GM21381 (cell line): ENCODE data around the gene PACC1.

Experiments used
- ATAC-seq: cut with Tn5 transposase; IDR thresholded peaks from one replicate; pipeline ENCODE4 v1.9.1; 2021; ENCODE audit warnings: mild to moderate bottlenecking, moderate library complexity; ENCODE audit not compliant: unreplicated experiment

PACC1 gene

DNA sequence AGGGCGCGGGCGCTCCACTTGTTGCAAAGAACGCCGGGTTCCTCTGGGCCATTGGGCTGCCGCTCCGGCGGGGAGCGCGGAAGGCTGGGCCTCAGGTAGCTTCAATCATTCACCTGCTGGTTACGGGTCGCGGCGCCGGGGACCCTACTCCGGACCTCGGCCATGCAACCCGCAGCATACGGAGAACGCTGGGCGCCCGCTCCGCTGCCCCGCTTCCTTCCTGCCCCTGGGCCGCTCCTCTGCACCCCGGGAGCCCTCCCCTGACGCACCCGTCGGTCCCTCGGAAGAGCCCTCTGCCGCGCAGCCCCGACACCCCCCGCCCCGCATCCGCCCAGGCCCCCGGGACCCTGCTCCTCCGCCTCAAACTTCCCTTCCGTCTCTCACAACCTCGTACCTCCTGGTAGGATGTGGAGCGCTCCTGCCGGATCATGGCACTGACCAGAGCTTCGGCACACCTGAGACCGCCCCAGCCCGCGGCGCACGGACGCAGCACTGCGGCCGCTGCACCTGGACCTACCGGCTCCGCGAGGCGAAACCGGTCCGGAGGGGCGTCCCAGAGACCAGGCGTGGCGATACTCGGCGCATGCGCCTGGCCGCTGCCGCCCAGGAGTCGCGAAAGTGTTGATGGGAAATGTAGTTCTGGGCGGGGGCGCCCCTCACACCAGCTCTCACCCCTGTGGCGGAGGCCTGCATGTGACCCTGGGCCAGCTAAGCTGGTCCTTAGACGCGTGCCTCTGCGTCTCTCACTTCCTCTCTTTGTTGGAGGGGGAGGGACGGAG lies at the start of gene PACC1:
TSS of gene PACC1 (minus strand) at position 559 of the 779 bp plus-strand sequence. CDS start at position 430, 129 bp downstream.
- peak; percentile 97 for ATAC-seq

DNA sequence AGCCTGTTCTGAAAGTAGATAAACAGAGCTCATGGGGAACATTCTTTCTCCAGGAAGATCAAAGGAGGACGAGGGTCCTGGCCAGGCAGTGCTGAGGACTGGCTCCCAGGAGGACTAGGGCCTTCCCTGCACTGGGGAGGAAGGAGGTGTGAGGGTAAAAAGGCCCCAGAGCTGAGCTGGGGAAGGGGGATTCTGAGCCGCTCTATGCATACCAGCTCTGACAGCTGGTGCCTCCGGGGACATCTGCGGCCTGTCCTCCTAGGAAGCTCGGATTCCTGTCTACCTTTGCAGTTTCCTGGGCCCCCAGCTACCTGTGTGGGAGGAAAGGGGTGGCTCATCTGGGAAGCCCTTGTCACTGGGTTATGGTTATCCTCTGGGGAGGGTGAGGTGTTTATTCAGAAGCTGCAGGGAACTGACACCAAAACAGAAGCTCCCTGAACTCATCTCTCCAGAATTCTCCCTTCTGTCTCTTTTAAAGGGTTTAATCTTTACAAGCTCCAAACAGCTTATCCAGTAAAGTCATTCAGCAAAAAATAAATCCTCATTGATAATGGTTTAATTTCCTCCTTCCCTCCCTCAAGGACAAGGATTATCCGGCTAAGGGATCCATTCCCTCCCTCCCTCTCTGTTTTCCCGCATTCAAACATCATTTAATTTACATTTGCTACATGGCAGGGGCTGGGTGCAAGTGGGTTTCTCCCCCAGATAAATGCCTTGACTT lies 49.0 kb upstream of the PACC1 start:
- no peak for ATAC-seq

DNA sequence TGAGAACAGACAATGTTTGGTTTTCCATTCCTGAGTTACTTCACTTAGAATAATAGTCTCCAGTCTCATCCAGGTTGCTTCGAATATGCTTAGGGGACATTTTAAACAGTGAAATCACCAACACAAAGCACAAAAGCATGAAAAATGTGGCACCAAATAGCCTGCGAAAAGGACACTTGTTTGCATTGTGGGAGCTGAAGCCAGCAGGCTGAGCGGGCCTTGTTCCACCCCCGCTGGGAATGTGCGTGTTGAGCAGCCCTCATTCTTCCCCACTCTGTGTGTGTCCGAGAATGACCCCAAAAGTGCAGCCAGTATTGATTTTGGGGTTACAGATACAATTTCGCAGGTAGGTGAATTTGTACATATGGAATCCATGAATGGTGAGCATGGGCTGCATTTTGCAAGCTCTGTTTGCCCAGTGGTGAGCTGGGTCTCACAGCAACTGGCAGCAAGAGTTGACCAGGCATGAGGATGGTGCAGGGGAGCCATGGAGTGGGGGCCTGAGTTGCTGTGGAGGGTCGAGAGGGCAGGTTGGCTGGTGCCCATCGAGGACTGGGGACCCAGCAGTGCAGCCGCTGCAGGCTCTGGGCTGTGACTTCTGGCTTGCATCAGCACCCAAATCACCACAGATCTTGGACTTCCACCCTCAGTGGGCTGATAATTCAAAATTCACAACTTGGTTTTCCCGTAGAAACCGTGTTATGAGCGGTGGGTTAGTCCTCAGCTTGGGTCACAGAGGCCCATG lies 47.4 kb upstream of the PACC1 start:
- ATAC-seq: no peak

DNA sequence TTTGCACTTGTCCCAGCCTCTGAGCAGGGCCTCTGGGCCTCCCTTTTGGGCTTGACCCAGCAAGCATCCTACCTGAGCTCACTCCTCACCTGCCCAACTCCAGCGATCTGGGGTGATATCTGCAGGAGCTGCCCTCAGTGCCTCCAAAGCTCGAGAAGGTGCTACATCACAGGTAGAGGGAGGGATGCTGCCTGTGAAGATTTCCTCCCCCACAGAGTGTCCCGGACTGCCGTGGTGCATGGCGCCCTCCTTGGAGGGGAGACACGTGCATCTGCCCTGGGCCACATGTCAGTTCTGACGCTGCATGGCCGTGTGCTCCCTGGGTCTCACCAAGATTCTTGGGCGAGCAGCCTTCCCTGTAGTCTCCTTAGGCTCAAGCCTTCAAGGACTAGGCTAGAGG lies 45.7 kb upstream of the PACC1 start:
- no peak for ATAC-seq

DNA sequence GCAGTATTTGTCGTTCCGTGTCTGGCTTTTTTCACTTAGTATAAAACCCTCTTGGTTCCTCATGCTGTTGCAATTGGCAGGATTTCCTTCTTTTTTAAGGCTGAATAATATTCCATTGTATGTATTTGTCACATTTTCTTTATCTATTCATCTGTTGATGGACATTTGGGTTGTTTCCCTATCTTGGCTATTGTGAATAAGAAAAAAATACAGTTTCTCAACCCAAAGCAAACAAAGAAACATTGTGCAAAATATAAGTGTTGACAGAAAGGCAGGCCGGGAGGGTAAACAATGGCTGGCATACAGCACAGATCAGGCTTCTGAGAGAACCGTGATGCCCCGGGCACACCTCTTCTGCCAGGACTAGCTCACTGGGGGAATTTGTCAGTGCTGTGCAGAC lies 45.0 kb upstream of the PACC1 start:
- ATAC-seq: no peak

DNA sequence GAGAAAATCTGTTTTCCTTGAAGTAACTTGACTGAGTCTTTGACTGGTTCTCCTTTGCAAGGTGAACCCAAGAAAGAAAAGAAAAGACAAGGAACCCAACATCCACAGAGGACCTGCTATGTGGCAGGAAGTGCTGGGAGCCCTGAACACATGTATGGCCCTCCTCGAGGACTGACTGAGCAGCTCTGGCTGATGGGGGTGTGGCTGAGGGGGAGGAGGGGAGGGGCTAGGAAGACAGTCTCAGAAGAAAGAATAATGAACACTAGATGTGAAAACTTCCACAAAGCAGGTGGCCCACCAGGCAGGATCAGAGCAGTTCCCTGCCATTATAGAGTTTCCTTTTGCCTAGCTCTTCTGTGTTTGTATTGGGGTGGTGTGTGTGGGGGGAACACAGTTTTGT lies 44.1 kb upstream of the PACC1 start:
- ATAC-seq: no peak

DNA sequence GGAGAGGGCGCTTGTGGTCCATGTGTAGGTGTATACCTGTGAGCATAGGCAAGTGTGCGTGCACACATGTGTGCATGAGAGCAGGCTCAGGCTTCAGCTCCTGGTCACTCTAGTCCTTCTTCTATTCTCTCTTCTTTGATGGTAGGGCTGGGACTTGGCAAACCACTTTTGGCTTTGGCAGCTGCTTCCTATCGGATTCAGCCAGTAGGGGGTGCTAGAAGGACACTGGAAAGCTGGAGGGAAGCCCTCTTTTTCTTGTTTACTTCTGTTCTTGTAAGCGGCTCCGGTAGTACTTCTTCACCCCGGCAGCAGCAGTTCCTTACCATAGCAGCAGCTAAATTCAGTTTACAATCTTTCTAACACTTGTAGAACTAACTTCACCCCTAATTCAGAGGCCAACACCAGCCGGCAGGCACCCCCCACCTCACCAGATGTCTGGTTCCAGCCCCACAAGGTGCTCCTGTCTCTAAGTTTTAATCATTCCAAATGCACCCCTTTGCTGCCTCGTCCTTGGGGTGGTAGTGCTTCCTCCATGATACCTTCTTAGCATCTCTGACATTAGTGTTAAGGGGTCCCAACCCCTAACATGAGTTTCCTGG lies 43.2 kb upstream of the PACC1 start:
- no peak for ATAC-seq

DNA sequence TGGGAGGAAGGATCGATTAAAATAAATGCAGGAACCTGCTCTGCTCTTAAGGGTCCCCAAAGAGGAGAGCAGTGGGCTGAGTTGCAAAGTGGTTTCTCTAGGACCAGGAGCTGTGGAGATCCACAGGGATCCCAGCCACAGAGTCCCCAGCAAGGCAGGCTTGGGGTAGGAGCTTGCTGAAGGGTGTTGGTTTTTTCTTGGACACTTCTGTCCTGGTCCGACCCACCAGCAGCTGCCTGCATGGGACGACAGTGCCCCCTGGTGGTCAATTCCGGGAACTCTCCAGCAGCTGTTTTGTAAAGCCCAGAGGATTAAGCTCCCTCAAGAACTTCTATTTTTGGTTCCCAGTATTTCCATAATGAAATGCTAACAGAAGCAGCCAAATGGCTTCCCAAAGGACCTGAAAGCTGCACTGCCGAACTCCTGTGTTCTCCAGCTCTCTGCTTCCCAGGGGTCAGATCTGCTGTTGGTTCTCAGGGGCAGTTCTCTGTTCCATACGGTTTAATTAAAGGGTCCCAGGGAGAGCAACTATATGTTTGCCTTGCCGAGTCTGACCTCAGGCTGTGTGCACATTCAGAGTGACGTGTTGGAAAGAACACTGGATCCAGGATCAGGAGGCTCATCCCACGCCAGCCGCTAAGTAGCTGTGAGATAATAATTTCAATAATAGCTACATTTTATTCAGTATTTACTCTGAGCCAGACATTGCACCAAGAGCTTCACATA lies 41.3 kb upstream of the PACC1 start:
- ATAC-seq: peak; percentile 53

DNA sequence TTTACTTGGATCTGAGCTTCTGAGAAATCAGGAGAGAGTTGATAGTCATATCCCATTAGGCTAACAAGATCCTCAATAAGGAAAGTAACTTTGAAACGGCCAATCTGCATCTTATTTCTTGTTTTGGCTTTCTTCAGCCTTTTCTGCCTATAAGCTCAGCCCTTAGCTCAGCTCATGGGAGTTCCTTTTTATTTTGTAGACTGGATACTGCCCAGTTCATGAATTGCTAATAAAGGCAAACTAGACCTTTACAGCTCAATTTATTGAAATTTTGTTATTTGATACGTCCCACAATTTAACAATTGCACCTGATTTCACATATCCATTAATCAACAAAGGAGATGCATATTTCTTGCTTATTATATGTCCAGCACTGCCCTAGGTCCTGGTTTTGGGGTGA lies 40.7 kb upstream of the PACC1 start:
- ATAC-seq: no peak

DNA sequence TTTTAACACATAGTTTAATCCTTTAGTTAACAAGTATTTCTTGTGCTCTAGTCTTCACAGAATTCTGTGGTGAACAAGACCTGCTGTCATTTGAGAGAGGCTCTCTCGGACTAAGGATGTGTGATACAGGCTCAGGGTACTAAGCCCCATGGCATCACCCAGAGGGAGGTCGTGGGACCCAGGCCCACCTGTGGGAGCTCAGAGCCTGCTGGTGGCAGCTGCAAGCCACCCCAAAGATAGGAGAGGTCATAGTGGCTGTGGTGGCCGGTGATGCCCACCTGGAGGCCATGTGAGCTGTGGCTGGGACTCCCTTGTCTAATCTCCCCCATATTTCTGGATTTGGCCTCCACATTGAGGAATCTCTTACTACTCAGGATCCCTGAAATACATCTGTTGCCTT lies 40.1 kb upstream of the PACC1 start:
- no peak for ATAC-seq

DNA sequence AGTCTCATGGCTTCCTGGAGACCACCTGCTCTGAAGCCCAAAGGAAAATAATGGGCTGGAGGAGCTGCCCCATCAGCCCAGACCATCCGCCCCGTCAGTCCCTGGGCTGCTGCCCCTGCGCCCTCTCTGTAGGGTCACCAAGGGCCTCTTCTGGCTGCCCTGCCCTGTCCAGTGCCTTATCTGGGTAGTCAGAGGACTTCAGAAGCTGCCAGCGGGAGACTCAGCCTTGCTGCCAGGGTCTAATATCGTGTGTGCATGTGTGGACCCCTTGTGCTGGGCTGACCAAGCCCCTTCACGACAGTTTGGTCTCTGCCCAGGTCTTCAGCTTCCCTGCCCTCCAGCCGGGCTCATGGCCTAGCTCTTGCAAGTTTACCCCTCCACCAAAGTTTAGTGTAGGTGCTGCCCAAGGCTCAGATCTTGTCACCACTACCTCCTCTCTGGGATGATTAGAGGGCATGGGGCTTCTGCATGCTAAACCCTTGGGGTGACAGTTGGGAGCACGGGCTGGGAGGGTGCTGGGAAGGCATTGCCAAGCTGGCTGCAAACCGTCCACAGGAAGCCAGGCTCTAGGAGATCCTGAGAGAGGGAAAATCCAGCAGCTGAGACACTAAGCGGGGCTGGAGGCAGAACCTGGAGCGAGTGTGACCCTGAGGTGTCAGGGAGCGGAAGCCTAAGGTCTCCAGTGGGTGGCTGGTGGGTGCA lies 38.6 kb upstream of the PACC1 start:
- ATAC-seq: no peak

DNA sequence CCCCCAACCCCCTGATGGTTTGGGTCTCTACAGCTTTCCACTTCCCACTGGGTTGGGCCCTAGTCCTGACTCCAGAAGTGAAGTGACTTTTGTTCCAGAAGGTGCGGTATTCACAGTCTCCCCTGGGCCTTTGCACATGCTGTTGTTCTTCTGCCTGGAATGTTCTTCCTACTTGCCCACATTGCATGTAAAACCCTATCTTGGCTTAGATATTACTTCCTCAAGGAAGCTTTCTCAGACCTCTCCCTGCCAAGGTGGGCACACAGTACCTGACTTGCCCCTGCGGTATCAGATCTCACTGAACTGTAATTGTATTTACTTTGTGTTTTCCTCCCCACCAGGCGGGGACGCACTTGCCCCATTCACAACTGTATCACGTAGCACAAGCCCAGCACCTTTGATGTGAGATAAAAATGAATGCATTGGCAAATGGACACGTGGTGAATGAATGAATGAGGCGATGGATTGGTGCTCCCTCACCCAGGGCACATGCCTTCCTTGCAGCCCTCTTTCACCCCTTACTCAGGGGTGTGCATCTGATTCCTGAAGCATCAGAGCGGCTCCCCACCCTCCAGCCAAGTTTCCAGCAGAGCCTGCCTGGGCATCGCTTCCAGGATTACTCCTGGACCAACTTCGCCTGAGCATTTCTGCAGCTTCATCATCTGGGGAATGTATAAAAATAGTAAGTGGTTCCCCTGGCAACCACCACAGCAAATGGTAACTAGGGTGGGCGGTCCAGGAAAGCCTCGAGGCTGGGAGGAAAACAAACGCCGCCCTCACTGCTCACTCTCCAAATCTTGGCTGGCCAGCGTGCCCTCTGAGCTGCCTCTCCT lies 37.9 kb upstream of the PACC1 start:
- no peak for ATAC-seq

DNA sequence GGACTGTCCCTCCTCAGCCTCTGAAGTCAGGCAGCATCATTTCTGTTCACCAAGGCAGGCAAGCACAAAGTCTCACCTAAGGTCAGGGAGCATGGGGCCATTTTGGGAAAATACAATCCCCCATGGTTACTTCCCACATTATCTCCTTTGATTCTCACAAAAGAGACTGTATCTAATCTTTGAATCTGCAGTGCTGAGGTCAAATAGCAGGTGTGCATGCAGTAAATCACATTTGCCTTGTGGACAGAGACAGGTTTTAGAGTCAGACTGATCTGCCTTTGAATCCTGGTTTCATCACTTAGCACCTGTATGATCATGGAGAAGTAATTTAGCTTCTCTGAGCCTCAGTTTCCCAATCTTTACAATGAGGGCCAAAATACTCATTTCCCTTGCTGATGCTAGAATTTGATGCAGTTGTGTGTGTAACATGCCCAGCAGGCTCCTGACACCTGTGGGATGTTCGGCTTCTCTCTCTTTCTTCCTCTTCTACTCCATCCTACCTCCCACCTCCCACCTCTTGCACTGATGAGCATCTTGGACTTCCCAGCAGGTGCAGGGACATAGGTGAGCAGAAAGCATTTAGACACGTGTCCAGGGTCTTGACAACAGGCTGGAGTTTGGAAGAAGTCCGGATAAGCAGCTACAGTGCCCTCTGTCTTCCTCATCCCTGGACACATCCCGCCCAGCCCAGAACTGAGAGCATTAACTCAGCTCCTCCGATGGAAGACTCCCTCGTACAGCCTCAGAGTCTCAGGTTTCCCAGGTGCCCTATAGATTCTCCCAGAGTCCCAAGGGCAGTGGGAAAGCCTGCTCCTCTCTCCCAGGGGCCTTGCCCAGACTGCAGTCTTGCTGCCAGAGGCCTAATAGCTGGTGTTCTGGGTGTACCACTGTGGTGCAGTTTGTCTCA lies 37.0 kb upstream of the PACC1 start:
- no peak for ATAC-seq

DNA sequence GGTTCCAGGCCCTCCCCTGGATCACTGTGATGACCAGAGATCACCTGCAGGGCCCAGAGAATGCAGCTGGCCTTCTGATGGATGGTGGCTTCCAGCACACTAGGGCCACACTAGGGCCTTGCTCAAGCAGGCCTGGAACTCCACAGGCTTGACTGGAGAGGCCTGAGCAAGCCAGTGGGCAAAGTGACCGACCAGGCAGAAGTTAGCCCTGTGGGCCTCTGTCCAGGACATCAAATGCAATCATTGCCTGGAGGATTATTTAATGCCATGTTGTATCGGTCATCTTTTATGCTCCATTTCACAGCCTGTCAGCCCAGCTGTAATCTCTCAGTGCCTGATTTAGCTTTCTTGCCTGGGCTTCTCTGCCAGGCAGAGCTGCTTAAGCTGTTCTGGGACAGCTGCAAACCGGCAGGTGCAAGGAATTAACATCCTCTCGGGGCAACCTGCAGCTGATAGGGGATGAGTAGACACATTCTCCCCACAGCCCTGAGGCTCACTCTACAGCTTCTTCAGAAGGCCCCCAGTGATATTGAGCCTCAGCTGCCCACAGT lies 35.7 kb upstream of the PACC1 start:
- ATAC-seq: no peak

DNA sequence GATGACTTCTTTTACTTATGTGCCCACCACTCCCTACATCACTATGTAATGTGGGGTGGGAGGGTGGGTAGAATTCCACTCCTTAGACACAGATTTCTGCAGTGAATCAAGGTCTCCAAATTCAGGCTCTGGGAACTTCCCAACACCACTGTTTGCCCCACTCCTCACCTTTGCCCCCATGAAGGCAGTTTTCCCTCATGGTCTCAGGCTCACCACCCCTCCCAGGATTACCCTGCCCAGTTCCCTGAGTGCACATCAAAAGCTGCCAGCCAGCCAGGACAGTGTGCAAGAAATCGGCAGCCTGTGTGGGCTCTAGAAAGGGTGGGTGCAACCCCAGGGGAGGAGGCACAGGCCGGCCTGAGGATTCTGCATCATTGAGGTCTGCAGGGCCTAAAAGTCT lies 32.8 kb upstream of the PACC1 start:
- ATAC-seq: no peak

DNA sequence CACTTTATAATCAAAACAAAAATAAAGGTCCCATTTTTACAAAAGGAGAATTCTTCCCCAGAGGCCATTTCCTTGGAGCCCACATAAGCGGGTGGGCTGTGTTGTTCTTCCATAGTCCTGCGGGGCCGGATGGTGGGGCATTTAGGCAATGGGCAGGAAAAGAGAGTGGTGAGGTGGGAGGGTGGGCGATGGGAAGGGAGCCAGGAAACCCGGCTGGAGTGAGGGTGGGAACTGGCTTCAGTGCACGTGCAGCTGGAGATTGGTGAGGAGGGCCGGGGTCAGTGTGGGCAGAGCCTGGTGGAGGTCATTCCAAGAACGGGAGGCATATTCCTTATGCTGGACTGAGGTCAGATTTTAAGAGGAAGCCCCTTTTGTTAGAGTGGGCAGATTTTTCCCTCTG lies 31.6 kb upstream of the PACC1 start:
- ATAC-seq: no peak

DNA sequence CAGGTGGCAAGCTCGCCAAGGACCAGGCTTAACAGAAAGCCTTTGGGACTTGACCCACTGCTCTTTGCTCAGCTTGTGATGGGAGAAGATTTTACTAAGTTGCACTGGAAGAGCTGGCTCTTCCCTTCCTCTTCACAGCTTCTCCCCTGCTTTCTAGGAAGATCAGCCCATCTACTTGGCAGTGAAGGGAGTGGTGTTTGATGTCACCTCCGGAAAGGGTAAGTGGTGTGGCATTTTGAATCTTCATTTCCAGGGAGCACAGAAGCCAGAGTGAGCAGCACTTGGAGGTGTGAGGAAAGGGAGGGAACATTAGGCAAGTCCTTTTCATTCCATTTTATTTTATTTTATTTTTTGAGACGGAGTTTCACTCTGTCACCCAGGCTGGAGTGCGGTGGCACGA lies 27.7 kb upstream of the PACC1 start:
- no peak for ATAC-seq

DNA sequence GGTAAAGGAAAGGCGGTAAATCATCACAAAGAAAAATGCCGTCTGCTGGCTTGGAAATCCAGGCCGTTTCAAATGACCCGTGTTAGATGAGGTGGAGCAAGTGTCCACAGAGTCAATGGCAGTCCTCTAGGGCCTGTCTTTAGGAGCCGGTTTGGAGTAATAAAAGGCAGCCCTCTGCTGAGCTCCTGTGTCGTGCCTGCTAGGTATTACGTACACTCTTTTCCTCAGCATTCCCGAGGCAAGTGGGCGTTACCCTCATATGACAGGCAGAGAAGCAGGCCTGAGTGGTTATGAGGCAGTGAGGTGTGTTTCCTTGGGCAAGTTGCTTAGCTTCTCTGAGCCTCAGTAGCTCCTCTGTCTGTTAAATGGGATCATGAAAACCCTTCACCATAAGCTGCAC lies 25.7 kb upstream of the PACC1 start:
- no peak for ATAC-seq
